Skeletal muscle satellite cell (primary cell): Measurements from ENCODE around the gene TSPAN9.
A peak's percentile ranks its signal among the peaks of the same experiment; 100 is the strongest.

Experiments
- H3K27me3 ChIP-seq: 2 replicates; pipeline ENCODE4 v1.7.0; 2013; ENCODE audit warnings: low read length; ENCODE audit not compliant: control insufficient read depth, insufficient read depth
- H3K36me3 ChIP-seq: 2 replicates; pipeline ENCODE4 v1.7.0; 2013; ENCODE audit warnings: mild to moderate bottlenecking, control low read depth, low read length; ENCODE audit not compliant: insufficient read depth
- H3K4me1 ChIP-seq: 2 replicates; pipeline ENCODE4 v1.7.0; 2013; ENCODE audit warnings: low read length; ENCODE audit not compliant: control insufficient read depth, insufficient read depth
- H3K4me2 ChIP-seq: 2 replicates; pipeline ENCODE4 v1.7.0; 2013; ENCODE audit warnings: mild to moderate bottlenecking, low read length
- H3K4me3 ChIP-seq: 2 replicates; pipeline ENCODE4 v1.7.0; 2013; ENCODE audit warnings: low read length
- H3K9ac ChIP-seq: 2 replicates; pipeline ENCODE4 v1.7.0; 2013; ENCODE audit warnings: mild to moderate bottlenecking, low read depth, low read length, moderate library complexity
- H3K9me3 ChIP-seq: replicated peaks from 2 replicates; pipeline ENCODE4 v1.7.0; 2013; ENCODE audit warnings: mild to moderate bottlenecking, control low read depth, low read length

Gene TSPAN9

DNA sequence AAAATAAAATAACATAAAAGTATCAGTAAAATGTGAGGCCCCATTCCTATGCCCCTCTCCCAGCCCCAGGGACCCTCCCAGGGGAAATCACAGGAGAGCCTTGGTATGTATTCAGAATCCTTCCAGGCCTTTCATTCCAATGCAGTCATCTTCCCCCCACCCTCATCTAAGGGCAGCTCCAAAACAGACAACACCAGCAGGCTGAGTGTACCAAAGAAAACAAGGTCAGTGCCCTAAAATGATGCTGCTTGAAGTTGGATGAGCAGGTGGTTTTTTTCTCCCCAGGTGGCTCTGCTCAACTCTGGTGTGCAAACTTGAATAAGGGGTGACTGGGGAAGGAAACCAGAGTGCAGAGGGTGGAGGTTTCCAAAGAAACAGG is 56.2 kb downstream of the TSPAN9 start:
- Histone ChIP-seq H3K4me2 (no peak overlapping the region), H3K36me3 (no peaks in the 10 kb centered on the region), H3K27me3 (no peaks in the 10 kb centered on the region), H3K4me3 (no peak overlapping the region), H3K4me1 (peaks cover 44% of the 10 kb centered on the region), H3K9ac (no peak overlapping the region), H3K9me3 (no peaks in the 10 kb centered on the region)

DNA sequence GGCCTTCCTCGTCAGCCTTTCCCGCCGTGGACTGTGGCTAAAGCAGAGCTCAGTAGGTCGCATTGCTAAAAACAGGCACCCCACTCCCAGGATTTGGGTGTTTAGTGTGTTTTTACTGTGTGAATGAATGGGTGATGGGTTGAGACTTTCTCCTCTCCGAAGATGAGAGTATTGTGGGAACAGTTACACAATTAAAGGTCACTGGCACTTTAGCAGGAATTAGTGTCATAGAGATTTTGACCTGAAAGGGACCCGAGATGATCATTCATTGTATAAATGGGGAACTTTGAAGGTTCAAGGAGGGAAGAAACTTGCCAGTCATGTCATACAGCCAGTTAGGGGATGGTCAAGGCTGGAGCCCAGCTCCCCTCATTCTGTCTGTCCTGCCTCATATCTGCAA is 56.9 kb downstream of the TSPAN9 start:
- H3K9ac ChIP-seq, result no peak overlapping the region
- no peak overlapping the region for H3K4me3 ChIP-seq
- no peaks in the 10 kb centered on the region for H3K27me3 ChIP-seq
- H3K4me1 ChIP-seq, result peaks cover 42% of the 10 kb centered on the region
- no peak overlapping the region for H3K4me2 ChIP-seq
- no peaks in the 10 kb centered on the region for H3K36me3 ChIP-seq
- H3K9me3 ChIP-seq, result no peaks in the 10 kb centered on the region

DNA sequence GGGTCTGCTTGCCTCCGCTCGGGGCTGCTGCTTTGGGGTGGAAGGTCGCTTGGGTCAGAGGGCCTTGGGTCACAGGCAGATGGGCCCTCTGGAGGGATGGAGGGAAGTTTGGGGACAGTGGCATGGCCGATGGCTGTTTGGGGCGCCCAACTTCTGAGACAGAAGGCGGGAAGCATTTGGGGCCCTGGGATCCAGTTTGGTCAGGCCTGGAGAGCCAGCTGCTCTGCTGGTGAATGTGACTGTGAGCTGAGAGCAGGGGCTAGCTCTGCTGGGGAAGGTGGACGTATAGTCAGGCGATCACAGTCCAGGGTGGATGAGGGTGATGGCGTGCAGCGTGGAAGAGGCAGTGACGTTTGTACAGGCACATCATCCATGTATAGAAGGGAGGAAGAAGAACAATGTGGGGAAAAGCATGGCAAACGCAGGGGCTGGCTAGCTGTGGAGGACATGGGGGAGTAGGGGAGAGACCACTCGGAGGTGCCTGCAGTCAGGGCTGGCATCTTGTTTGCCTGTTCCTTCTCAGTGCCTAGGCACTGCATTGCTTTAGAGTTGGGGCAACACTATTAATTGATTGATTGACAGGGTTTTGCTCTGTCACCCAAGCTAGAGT is 57.5 kb downstream of the TSPAN9 start:
- Histone ChIP-seq H3K9ac (no peak overlapping the region), H3K9me3 (no peaks in the 10 kb centered on the region), H3K27me3 (no peaks in the 10 kb centered on the region), H3K4me2 (no peak overlapping the region), H3K4me3 (no peak overlapping the region), H3K4me1 (peaks cover 38% of the 10 kb centered on the region), H3K36me3 (no peaks in the 10 kb centered on the region)

DNA sequence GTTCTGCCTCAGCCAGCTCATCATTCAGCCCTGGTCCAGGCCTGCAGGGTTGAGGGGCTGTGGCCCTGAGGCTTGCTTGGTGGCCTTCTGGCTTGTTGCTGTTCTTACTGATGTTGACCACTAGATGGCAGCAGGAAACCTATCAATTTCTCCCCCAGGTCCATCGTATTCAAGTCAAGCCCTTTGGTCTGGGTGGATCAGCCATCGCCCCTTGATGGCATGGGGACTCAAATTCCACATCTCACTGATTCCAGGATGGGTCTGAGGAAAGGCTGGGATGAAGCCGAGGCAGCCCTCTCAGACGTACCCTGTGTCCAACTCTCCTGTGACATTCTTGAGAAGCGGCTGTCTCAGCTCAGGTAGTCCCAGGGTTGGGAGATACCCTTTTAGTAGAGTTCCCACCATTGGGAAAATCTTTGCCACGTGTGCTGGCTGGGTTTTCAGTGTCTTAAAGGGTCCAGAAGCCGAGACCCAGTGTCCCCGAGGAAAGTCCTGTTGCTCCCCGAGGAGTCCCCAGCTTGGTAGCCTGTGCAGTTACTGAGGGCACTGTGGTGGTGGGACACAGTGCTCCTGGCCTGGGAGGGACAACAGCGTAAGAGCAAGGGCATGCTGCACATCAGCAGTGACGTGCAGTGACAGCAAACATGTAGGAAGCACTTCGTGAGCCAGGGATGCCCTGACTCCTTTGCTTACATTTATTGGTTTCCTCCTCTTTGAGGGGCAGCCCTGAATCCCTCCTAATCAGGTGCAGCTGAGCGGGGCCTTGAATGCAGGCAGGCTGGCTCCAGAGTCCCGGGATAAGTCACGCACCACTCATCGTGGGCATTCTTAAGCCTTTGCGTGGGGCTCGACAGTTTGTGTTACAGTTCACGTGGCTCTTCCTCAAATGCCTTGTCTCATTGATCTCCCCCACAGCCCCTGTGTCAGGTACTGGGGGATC is 58.6 kb downstream of the TSPAN9 start:
- H3K4me3 ChIP-seq, result no peak overlapping the region
- no peaks in the 10 kb centered on the region for H3K36me3 ChIP-seq
- peaks cover 26% of the 10 kb centered on the region for H3K4me1 ChIP-seq
- no peaks in the 10 kb centered on the region for H3K27me3 ChIP-seq
- no peak overlapping the region for H3K9ac ChIP-seq
- H3K9me3 ChIP-seq, result no peaks in the 10 kb centered on the region
- no peak overlapping the region for H3K4me2 ChIP-seq

DNA sequence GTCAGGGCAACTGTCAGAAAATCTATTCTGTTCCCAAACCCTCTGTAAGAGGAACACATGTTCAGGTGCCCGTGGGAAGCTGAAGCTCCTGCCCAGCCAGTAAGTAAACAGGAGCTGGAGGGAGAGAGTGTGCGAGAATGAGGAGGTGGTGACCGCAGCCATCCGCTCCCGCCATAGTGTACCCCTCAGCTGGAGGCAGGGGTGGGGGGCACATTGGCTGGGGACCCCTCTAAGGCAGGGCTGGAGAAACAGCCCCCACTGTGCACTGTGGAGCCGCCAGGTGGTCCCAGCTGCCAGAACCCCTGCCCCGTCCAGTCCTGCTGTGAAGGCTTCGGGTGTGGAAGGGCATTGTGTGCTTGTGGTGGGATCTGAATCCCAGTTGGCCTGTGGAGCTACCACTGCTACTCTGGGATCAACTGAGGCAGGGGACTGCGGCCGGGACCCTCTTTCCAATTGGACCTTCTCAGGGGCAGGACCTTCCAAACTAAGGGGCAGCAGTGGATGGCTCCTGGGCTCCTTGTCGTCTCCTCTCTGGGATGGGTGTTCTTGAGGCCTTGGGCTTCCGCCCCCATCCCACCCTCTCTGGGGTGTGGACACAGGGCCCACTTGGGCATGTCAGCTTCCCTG is 59.6 kb downstream of the TSPAN9 start:
- Histone ChIP-seq H3K4me3 (no peak overlapping the region), H3K4me2 (no peak overlapping the region), H3K4me1 (peaks cover 22% of the 10 kb centered on the region), H3K36me3 (no peaks in the 10 kb centered on the region), H3K27me3 (peaks cover 8% of the 10 kb centered on the region), H3K9me3 (no peaks in the 10 kb centered on the region), H3K9ac (peak overlapping the region; percentile 5)

DNA sequence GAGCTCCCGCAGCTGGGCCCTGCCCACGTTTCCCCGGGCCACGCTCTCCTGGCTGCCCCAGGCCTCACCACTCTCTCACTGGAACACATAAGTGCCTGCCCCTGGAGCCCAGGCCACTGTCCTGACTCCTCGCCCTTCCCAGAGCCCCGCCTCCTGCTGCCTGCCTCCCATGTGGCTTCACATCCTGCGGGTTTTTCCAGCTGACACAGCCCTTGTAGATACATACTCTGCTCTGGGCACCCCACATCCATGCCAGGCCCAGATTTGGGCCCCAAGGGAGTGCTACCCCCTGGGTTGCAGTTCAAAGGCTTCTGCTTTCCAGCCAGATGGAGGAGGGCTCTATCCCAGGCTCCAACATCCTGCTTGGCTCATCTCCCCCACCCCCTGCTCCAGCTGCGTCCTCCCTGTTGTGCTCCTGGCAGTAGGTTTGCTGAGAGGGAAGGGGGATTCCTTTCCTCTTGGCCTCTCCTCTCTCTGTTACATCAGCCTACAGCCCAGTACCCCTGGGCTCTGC is 60.1 kb downstream of the TSPAN9 start:
- H3K36me3 ChIP-seq, result no peaks in the 10 kb centered on the region
- H3K9me3 ChIP-seq, result no peaks in the 10 kb centered on the region
- peaks cover 22% of the 10 kb centered on the region for H3K4me1 ChIP-seq
- H3K4me3 ChIP-seq, result no peak overlapping the region
- H3K9ac ChIP-seq, result peak overlapping the region; percentile 5
- peaks cover 12% of the 10 kb centered on the region for H3K27me3 ChIP-seq
- no peak overlapping the region for H3K4me2 ChIP-seq

DNA sequence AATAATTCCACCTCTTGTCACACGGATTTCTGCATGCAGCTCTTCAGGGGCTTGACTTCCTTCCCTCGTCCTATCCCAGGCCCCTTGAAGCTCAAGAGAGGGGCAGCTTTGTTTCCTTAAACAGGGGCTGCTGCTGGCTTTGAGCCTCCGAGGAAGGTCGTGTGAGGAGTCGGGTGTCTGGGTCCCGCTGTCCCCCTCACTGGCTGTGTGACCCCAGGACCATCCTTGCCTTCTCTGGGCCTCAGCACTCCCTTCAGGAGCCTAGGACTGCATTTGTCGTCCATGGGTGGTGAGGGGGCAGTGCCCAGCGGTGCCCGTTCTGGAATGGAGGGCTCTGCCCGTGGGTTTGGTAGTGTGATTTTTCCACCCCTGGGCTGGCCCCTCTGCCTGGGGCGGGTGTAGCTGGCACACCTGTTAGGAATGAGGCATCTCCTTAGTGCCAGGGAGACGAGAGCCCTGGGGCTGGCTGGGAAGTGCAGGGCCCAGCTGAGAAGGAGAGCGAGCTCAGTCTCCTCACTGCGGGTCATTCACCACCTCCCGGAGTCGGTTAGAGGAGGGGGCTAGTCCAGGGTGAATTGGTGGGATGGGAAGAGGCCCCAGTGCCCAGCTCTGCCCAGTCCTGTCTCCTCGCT is 60.8 kb downstream of the TSPAN9 start:
- peaks cover 17% of the 10 kb centered on the region for H3K27me3 ChIP-seq
- no peaks in the 10 kb centered on the region for H3K9me3 ChIP-seq
- H3K4me1 ChIP-seq, result peaks cover 18% of the 10 kb centered on the region
- H3K9ac ChIP-seq, result peak overlapping the region; percentile 5
- no peak overlapping the region for H3K4me2 ChIP-seq
- no peak overlapping the region for H3K4me3 ChIP-seq
- no peaks in the 10 kb centered on the region for H3K36me3 ChIP-seq

DNA sequence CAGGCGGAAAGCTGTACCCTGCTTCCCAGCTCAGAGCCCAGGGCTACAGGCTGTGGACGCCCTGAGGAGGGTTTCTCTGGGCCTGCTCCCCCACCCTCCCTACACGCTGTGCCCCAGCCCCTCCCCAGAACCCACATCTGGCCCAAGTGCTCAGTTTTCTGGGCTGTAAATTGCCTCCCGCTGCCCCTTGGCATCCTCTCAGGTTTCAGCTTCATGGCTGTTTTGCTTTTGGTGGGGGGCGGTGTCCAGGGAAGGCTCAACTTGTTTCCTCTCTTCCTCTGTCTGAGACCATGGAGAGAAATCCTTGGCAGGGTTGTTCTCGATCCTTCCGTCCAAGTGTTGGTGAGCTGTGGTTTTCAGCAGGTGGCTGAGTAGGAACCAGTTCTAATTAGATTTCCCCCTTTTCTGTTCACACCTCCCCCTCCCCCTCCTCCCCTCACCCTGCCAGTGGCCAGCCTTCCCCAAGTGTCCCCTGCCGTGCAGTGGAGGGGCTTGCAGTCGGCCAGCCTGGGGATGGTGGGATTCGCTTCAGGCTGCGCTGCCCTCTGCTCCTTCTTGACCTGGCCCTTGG is 61.8 kb downstream of the TSPAN9 start:
- peaks cover 11% of the 10 kb centered on the region for H3K4me1 ChIP-seq
- no peaks in the 10 kb centered on the region for H3K36me3 ChIP-seq
- no peak overlapping the region for H3K4me3 ChIP-seq
- no peak overlapping the region for H3K9ac ChIP-seq
- H3K9me3 ChIP-seq, result no peaks in the 10 kb centered on the region
- peaks cover 17% of the 10 kb centered on the region for H3K27me3 ChIP-seq
- H3K4me2 ChIP-seq, result no peak overlapping the region

DNA sequence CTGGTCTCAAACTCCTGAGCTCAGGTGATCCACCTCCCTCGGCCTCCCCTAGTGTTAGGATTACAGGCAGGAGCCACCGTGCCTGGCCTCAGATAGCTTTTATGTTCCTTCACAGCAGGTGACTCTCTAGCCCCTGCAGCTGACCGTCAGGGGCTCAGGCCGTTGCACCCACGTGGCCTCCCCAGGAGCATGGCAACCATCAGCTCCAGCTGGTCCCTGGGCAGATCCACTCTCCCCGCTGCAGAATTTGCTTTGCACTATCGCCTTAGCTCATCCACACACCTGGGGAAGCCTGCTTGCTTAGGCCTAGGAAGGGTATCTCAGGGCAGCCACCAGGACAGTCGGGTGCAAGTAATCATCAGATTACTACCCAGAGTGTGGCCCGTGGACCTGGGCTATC is 62.6 kb downstream of the TSPAN9 start:
- no peak overlapping the region for H3K4me2 ChIP-seq
- peaks cover 11% of the 10 kb centered on the region for H3K4me1 ChIP-seq
- no peaks in the 10 kb centered on the region for H3K36me3 ChIP-seq
- H3K4me3 ChIP-seq, result no peak overlapping the region
- no peak overlapping the region for H3K9ac ChIP-seq
- no peaks in the 10 kb centered on the region for H3K9me3 ChIP-seq
- peaks cover 18% of the 10 kb centered on the region for H3K27me3 ChIP-seq

DNA sequence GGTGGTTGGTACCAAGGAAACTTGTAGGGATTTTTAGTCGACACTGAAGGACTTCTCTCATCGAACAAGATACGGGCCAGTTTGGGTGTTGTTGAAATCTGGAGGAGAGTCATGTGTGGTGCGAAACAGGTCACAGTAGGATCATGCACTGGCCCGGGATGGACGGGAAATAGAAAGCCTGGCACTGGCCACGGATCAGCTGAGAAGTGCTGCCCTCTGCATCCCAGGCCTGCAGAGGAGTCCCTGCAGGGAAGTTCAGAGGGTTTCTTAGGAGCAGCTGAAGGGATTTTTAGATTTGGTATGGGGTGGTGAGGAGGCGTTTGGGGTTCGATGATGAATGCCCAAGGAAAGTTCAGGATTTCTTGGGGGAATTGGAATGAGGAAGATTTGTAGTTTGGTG is 63.1 kb downstream of the TSPAN9 start:
- H3K9ac ChIP-seq, result no peak overlapping the region
- no peaks in the 10 kb centered on the region for H3K9me3 ChIP-seq
- no peaks in the 10 kb centered on the region for H3K36me3 ChIP-seq
- H3K27me3 ChIP-seq, result peaks cover 21% of the 10 kb centered on the region
- H3K4me1 ChIP-seq, result peaks cover 11% of the 10 kb centered on the region
- no peak overlapping the region for H3K4me3 ChIP-seq
- no peak overlapping the region for H3K4me2 ChIP-seq
